GM23338 (cell line): ENCODE data around the gene ADIPOQ.

Experiments
- CREB1 ChIP-seq: fragments of 250-450 bp; sonication (Bioruptor Pico); IDR thresholded peaks from 2 replicates; pipeline ENCODE4 v1.5.0; 2020; ENCODE audit warnings: low read depth, mild to moderate bottlenecking, moderate library complexity
- CTCF ChIP-seq, 2 experiments: fragments of 200-600 bp in 1 of 2; sonication (generic) in 1 of 2; conservative IDR thresholded peaks; 2 replicates each; pipeline versions ENCODE4 v1.5.1 to v1.6.1; 2016 to 2017; ENCODE audit warnings: antibody characterized with exemption in 2 of 2, low read depth in 2 of 2, mild to moderate bottlenecking in 2 of 2, moderate library complexity in 1 of 2
- EZH2 ChIP-seq: fragments of 200-600 bp; sonication (generic); IDR thresholded peaks from one replicate; pipeline ENCODE4 v1.8.0; 2017; ENCODE audit warnings: antibody characterized with exemption, mild to moderate bottlenecking, low read depth; ENCODE audit not compliant: unreplicated experiment
- EZH2phosphoT487 ChIP-seq: fragments of 200-600 bp; sonication (generic); IDR thresholded peaks from one replicate; pipeline ENCODE4 v1.8.1; 2018; ENCODE audit warnings: antibody characterized with exemption; ENCODE audit not compliant: unreplicated experiment
- JUNB ChIP-seq: IDR thresholded peaks from one replicate; pipeline ENCODE4 v1.6.1; 2016; ENCODE audit warnings: antibody characterized with exemption; ENCODE audit not compliant: unreplicated experiment
- POLR2AphosphoS5 ChIP-seq: IDR thresholded peaks from 2 replicates; pipeline ENCODE4 v1.6.1; 2016; ENCODE audit warnings: antibody characterized with exemption, low read depth
- REST ChIP-seq: IDR thresholded peaks from one replicate; pipeline ENCODE4 v1.6.1; 2018; ENCODE audit warnings: antibody characterized with exemption; ENCODE audit not compliant: unreplicated experiment
- STAT1 ChIP-seq: IDR thresholded peaks from one replicate; pipeline ENCODE4 v1.6.1; 2016; ENCODE audit warnings: antibody characterized with exemption; ENCODE audit not compliant: unreplicated experiment
- ZNF331 ChIP-seq: fragments of 250-450 bp; sonication (Bioruptor Pico); IDR thresholded peaks from 2 replicates; pipeline ENCODE4 v1.5.0; 2020; ENCODE audit warnings: low read depth, mild to moderate bottlenecking, moderate library complexity

DNA sequence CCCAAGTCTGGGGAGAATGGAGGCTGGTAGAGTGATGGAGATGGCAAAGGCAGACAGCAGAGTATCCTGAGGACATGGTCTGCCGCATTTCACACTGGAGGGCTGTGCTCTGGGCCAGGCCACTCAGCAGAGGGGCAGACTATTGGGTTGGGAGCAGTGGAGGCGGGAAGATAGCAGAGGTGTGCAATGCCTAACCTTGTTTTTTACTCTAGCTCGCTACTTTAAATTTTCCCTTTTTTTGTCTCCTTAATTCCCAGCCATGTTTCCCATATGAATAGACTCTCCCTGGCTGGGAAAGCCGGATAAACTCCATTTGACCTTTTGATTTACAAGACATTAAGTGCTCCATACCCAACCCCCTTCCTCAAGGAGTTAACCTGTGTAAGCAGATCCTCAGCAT, 54.4 kb downstream of the ADIPOQ start:
- TF ChIP-seq CTCF (conservative IDR thresholded peaks at IDR 0.05; ENCODE audit: low read depth in 2 of 2) (no peak), EZH2 (no peak), POLR2AphosphoS5 (no peak), ZNF331 (no peak), EZH2phosphoT487 (no peak), JUNB (no peak), STAT1 (no peak), REST (no peak), CREB1 (CRISPR knock-in tag) (no peak)
